HG02759 (cell line): ENCODE data around the gene LSM14A.

ENCODE experiments used
- ATAC-seq: cut with Tn5 transposase; IDR thresholded peaks from one replicate; pipeline ENCODE4 v1.9.1; 2021; ENCODE audit warnings: mild to moderate bottlenecking, moderate library complexity; ENCODE audit not compliant: unreplicated experiment

LSM14A gene

GRCh38 chr19:34254046-34254697 lies 81.9 kb downstream of the LSM14A start, which contains the start of gene GARRE1:
GARRE1 (plus strand) TSS chr19:34254554; CDS start chr19:34300474, 45,920 bp downstream.
- ATAC-seq: peak; percentile 91

- peak; percentile 67 for ATAC-seq
Observed at GRCh38 chr19:34254698-34255432, 82.6 kb downstream of the LSM14A start.

GRCh38 chr19:34255546-34255945 lies 83.2 kb downstream of the LSM14A start:
- no peak for ATAC-seq

- ATAC-seq: no peak
Observed at GRCh38 chr19:34256835-34257558, 84.7 kb downstream of the LSM14A start.

GRCh38 chr19:34257559-34257924 lies 85.2 kb downstream of the LSM14A start:
- no peak for ATAC-seq

- ATAC-seq: no peak
Observed at GRCh38 chr19:34259367-34260095, 87.2 kb downstream of the LSM14A start.

GRCh38 chr19:34260771-34261173 lies 88.5 kb downstream of the LSM14A start:
- ATAC-seq: no peak

GRCh38 chr19:34261334-34262109 lies 89.2 kb downstream of the LSM14A start:
- no peak for ATAC-seq

- ATAC-seq: no peak
Observed at GRCh38 chr19:34263745-34264237, 91.5 kb downstream of the LSM14A start.

- no peak for ATAC-seq
Observed at GRCh38 chr19:34265221-34265650, 92.9 kb downstream of the LSM14A start.

GRCh38 chr19:34269081-34269480 lies 96.8 kb downstream of the LSM14A start:
- no peak for ATAC-seq

- ATAC-seq: no peak
Observed at GRCh38 chr19:34269489-34269888, 97.2 kb downstream of the LSM14A start.

- ATAC-seq: peak; percentile 67
Observed at GRCh38 chr19:34269968-34270621, 97.8 kb downstream of the LSM14A start.

GRCh38 chr19:34273121-34273520 lies 100.8 kb downstream of the LSM14A start:
- ATAC-seq: no peak

GRCh38 chr19:34274284-34274826 lies 102.1 kb downstream of the LSM14A start:
- ATAC-seq: no peak

- no peak for ATAC-seq
Observed at GRCh38 chr19:34274827-34275625, 102.7 kb downstream of the LSM14A start.

GRCh38 chr19:34275705-34276104 lies 103.4 kb downstream of the LSM14A start:
- no peak for ATAC-seq

- ATAC-seq: no peak
Observed at GRCh38 chr19:34276614-34277013, 104.3 kb downstream of the LSM14A start.
